HepG2 (cell line): ENCODE results near the gene SCMH1. TPM values are rescaled to one million over a fixed set of nuclear protein-coding genes. Genes with fewer than 3 reads are reported as not detected.

Experiments used
- ATAC-seq: fragments of 200-7000 bp; cut with Tn5 transposase; 3 replicates; pipeline ENCODE4 v1.9.1; 2020; ENCODE audit warnings: mild to moderate bottlenecking, moderate library complexity
- BruUV-seq: library from RNA; stranded (reverse); fragments of 400-500 nt; replicated peaks from 2 replicates; lab custom pipeline; 2021; lab: Mats Ljungman, UMichigan
- CTCF ChIA-PET: fragments of 300-600 bp; formaldehyde crosslinking; extraction: SDS; loops from one replicate; lab custom pipeline; 2021; ENCODE audit warnings: low total read pairs, inconsistent platforms, low intra/inter-chr PET ratio; lab: Yijun Ruan, JAX
- POLR2A ChIA-PET: fragments of 350-600 bp; sonication (Branson Sonifier 250); formaldehyde crosslinking; loops from one replicate; lab custom pipeline; 2020; ENCODE audit warnings: antibody characterized with exemption, inconsistent platforms; lab: Yijun Ruan, JAX
- DNase-seq: peaks from one replicate; pipeline ENCODE4 v3.0.0-alpha.2; 2015; ENCODE audit warnings: low spot score
- FAIRE-seq: peaks from 3 replicates; lab custom pipeline; 2011; peaks lifted over from hg19 to GRCh38; lab: Jason Lieb, UNC
- H2AFZ ChIP-seq: one replicate; pipeline ENCODE4 v1.6.1; 2011; ENCODE audit warnings: low read length, inconsistent platforms
- H3K27ac ChIP-seq: fragments of 300-600 bp; 3 replicates; pipeline ENCODE4 v1.8.0; 2011; ENCODE audit warnings: mixed run types, mild to moderate bottlenecking, mixed read lengths, low read length, inconsistent platforms; ENCODE audit not compliant: insufficient read depth; ENCODE audit errors: extremely low read length
- H3K27me3 ChIP-seq, 2 experiments: fragments of 200-600 bp in 1 of 2; 2 replicates in 1 of 2; 3 replicates in 1 of 2; pipeline versions ENCODE4 v1.6.0 to v1.8.0; 2011; ENCODE audit warnings: low read length in 2 of 2, mild to moderate bottlenecking in 2 of 2, moderate library complexity in 2 of 2, inconsistent platforms in 1 of 2; ENCODE audit not compliant: insufficient read depth in 2 of 2, control insufficient read depth in 1 of 2
- H3K36me3 ChIP-seq, 2 experiments: fragments of 200-600 bp in 1 of 2; replicated peaks in 1 of 2; 2 replicates in 1 of 2; 3 replicates in 1 of 2; pipeline versions ENCODE4 v1.5.1 to v1.8.0; 2011; ENCODE audit warnings: low read length in 2 of 2, inconsistent platforms in 1 of 2; ENCODE audit not compliant: insufficient read depth in 2 of 2, control insufficient read depth in 1 of 2
- H3K4me1 ChIP-seq: 2 replicates; pipeline ENCODE4 v1.5.1; 2012; ENCODE audit warnings: low read length, inconsistent platforms; ENCODE audit not compliant: insufficient read depth
- H3K4me2 ChIP-seq: 2 replicates; pipeline ENCODE4 v1.6.0; 2011; ENCODE audit warnings: low read depth, low read length, inconsistent platforms
- H3K4me3 ChIP-seq, 3 experiments: fragments of 200-600 bp in 1 of 3; sonication (generic), shearing (Covaris generic) in 1 of 3; replicated peaks in 1 of 3; 2 replicates each; pipeline ENCODE4 v1.5.1; 2011 to 2016; ENCODE audit warnings: low read length in 3 of 3, inconsistent platforms in 2 of 3, low read depth in 2 of 3, mild to moderate bottlenecking in 2 of 3, control low read depth in 1 of 3, mixed read lengths in 1 of 3; ENCODE audit not compliant: insufficient read depth in 1 of 3
- H3K79me2 ChIP-seq: one replicate; pipeline ENCODE4 v1.6.1; 2011; ENCODE audit warnings: low read length, inconsistent platforms; ENCODE audit not compliant: insufficient read depth
- H3K9ac ChIP-seq: 2 replicates; pipeline ENCODE4 v1.6.0; 2011; ENCODE audit warnings: mild to moderate bottlenecking, low read depth, low read length, inconsistent platforms; ENCODE audit not compliant: insufficient read depth
- H3K9me3 ChIP-seq: 2 replicates; pipeline ENCODE4 v1.5.1; 2012; ENCODE audit warnings: mild to moderate bottlenecking, low read length
- H4K20me1 ChIP-seq: 2 replicates; pipeline ENCODE4 v1.6.0; 2011; ENCODE audit warnings: inconsistent platforms, mild to moderate bottlenecking, low read length, moderate library complexity; ENCODE audit not compliant: insufficient read depth
- CCDC6 ChIP-seq: sonication (generic); formaldehyde crosslinking; IDR thresholded peaks from 2 replicates; pipeline ENCODE4 v1.8.1; 2022; ENCODE audit warnings: mild to moderate bottlenecking, missing genetic modification reagents, moderate library complexity
- CHD4 ChIP-seq: fragments of 200-600 bp; sonication (generic); IDR thresholded peaks from 2 replicates; pipeline ENCODE4 v1.7.0; 2017; ENCODE audit warnings: mild to moderate bottlenecking, low read length, borderline replicate concordance
- SETDB1 ChIP-seq: sonication (generic); formaldehyde crosslinking; IDR thresholded peaks from 2 replicates; pipeline ENCODE4 v1.5.1; 2020; ENCODE audit warnings: missing genetic modification reagents, mild to moderate bottlenecking, borderline replicate concordance
- SNAI1 ChIP-seq: sonication (generic); formaldehyde crosslinking; IDR thresholded peaks from 2 replicates; pipeline ENCODE4 v1.5.0; 2020; ENCODE audit warnings: mild to moderate bottlenecking, missing genetic modification reagents, borderline replicate concordance
- TOPORS ChIP-seq: sonication (generic); formaldehyde crosslinking; IDR thresholded peaks from 2 replicates; pipeline ENCODE4 v1.8.0; 2023; ENCODE audit warnings: mild to moderate bottlenecking, missing genetic modification reagents
- TRIM22 ChIP-seq: fragments of 450-650 bp; IDR thresholded peaks from 2 replicates; pipeline ENCODE4 v1.6.1; 2017
- ZBTB42 ChIP-seq: sonication (generic); formaldehyde crosslinking; IDR thresholded peaks from 2 replicates; pipeline ENCODE4 v1.5.0; 2020; ENCODE audit warnings: mild to moderate bottlenecking, missing genetic modification reagents
- ZNF3 ChIP-seq: IDR thresholded peaks from 2 replicates; pipeline ENCODE4 v1.7.0; 2017; ENCODE audit warnings: inconsistent platforms
- ZNF367 ChIP-seq: sonication (generic); formaldehyde crosslinking; IDR thresholded peaks from 2 replicates; pipeline ENCODE4 v1.4.0; 2020; ENCODE audit warnings: missing genetic modification reagents, borderline replicate concordance
- ZNF432 ChIP-seq: sonication (generic); formaldehyde crosslinking; IDR thresholded peaks from 2 replicates; pipeline ENCODE4 v1.5.0; 2020; ENCODE audit warnings: missing genetic modification reagents, mild to moderate bottlenecking, borderline replicate concordance
- ZNF510 ChIP-seq: sonication (generic); formaldehyde crosslinking; IDR thresholded peaks from 2 replicates; pipeline ENCODE4 v1.4.0; 2020; ENCODE audit warnings: low read depth, mild to moderate bottlenecking, missing genetic modification reagents
- WGBS: methylation state at CpG from one replicate; pipeline ENCODE4 v1.1.6; 2017; ENCODE audit warnings: low lambda C conversion rate; 5-methylcytosine and 5-hydroxymethylcytosine counted together
- in situ Hi-C: cut with HindIII; loops from 2 replicates; pipeline ENCODE4 v1.10.0; 2017; ENCODE audit warnings: low pct_unique_long_range_greater_than_20kb; ENCODE audit not compliant: extremely low pct_ligation_motif_present
- intact Hi-C: fragments of 100-400 bp; cut with micrococcal nuclease; formaldehyde crosslinking; loops from one replicate; pipeline ENCODE4 v1.10.0; 2022; ENCODE audit not compliant: unreplicated experiment
- polyA plus RNA-seq, 8 experiments: library from polyadenylated mRNA; depleted of rRNA in 3 of 8; stranded (reverse) in 7 of 8; unstranded in 1 of 8; fragments of >200 nt; fragmentation: Illumina TruSeq in 4 of 8; extraction: Trizol in 4 of 8; gene quantifications; 2 replicates each; pipeline versions ENCODE4 v1.2.1 to v1.2.3, GENCODE V29; 2011 to 2016; ENCODE audit warnings: low read depth in 4 of 8, missing spikeins in 1 of 8, mixed read lengths in 1 of 8; ENCODE audit not compliant: insufficient read depth in 1 of 8
- total RNA-seq, 5 experiments: library from RNA; depleted of rRNA; stranded (reverse); fragments of >200 nt; fragmentation: Illumina TruSeq; extraction: Trizol; gene quantifications; 2 replicates each; pipeline ENCODE4 v1.2.3, GENCODE V29; 2016; ENCODE audit warnings: low read depth in 1 of 5
- TF ChIP-seq, protein P1 (sequence below): sonication (generic); formaldehyde crosslinking; IDR thresholded peaks from 2 replicates; pipeline ENCODE4 v1.9.0; 2022; ENCODE audit warnings: missing genetic modification reagents, mild to moderate bottlenecking, borderline replicate concordance
- TF ChIP-seq, protein P2 (sequence below): sonication (generic); formaldehyde crosslinking; IDR thresholded peaks from 2 replicates; pipeline ENCODE4 v1.4.0; 2020; ENCODE audit warnings: missing genetic modification reagents

The SCMH1 gene
- total and polyA plus RNA-seq, 2 of the 13 experiments (the other 11 are each of a cell fraction or from before 2014, with no cell fraction given) = 41.8 to 52.6 TPM

DNA sequence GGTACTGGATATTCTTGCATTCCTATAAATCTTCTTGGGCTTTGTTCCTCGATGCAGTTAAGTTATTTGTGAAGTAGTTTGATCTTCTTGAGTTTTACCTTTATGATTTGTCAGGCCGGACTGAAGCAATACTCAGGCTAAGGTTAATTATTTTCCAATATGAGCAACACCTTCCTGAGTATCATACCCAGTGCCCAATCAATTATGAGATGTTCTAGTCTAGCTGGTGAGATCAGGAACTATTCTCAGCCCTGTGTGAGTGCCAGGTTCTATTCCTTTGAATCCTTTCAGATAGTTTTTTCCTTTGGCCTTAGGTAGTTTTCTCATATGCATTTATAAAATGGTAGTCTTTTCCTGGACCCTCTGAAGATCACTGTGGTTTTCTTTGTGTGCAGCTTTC lies 92.5 kb downstream of the SCMH1 start (continued):
- TF ChIP-seq ZNF432 (CRISPR knock-in tag) (no peak), ZNF510 (no peak)
- TF ChIP-seq, all 625 proteins: peak for 0

- CTCF ChIA-PET = no interaction called here
- Histone ChIP-seq H3K4me2 (no peak overlapping the region), H3K79me2 (no peaks in the 10 kb centered on the region), H3K9me3 (peaks cover 13% of the 10 kb centered on the region; the same call in 1 of the 2 replicates), H3K4me3 (no peak overlapping the region), H3K4me1 (no peaks in the 10 kb centered on the region), H2AFZ (no peak overlapping the region), H3K27me3 (no peaks in the 10 kb centered on the region), H3K9ac (no peak overlapping the region), H3K36me3 (peaks cover 6 to 26% of the 10 kb centered on the region in 2 experiments; a peak in 3 of 5 replicates), H3K27ac (no peak overlapping the region), H4K20me1 (no peaks in the 10 kb centered on the region)
- TF ChIP-seq SETDB1 (CRISPR knock-in tag) = no peak
- no peak for TF ChIP-seq CCDC6 (CRISPR knock-in tag)
- TF ChIP-seq ZNF3 = no peak
- no peak for TF ChIP-seq CHD4
- no peak for TF ChIP-seq TOPORS (CRISPR knock-in tag)
- TF ChIP-seq TRIM22 = no peak
- TF ChIP-seq ZBTB42 (CRISPR knock-in tag) = no peak
- TF ChIP-seq, protein P1, sequence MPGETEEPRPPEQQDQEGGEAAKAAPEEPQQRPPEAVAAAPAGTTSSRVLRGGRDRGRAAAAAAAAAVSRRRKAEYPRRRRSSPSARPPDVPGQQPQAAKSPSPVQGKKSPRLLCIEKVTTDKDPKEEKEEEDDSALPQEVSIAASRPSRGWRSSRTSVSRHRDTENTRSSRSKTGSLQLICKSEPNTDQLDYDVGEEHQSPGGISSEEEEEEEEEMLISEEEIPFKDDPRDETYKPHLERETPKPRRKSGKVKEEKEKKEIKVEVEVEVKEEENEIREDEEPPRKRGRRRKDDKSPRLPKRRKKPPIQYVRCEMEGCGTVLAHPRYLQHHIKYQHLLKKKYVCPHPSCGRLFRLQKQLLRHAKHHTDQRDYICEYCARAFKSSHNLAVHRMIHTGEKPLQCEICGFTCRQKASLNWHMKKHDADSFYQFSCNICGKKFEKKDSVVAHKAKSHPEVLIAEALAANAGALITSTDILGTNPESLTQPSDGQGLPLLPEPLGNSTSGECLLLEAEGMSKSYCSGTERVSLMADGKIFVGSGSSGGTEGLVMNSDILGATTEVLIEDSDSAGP (CRISPR knock-in tag) = no peak
- no peak for TF ChIP-seq ZNF432 (CRISPR knock-in tag)
- TF ChIP-seq, protein P2, sequence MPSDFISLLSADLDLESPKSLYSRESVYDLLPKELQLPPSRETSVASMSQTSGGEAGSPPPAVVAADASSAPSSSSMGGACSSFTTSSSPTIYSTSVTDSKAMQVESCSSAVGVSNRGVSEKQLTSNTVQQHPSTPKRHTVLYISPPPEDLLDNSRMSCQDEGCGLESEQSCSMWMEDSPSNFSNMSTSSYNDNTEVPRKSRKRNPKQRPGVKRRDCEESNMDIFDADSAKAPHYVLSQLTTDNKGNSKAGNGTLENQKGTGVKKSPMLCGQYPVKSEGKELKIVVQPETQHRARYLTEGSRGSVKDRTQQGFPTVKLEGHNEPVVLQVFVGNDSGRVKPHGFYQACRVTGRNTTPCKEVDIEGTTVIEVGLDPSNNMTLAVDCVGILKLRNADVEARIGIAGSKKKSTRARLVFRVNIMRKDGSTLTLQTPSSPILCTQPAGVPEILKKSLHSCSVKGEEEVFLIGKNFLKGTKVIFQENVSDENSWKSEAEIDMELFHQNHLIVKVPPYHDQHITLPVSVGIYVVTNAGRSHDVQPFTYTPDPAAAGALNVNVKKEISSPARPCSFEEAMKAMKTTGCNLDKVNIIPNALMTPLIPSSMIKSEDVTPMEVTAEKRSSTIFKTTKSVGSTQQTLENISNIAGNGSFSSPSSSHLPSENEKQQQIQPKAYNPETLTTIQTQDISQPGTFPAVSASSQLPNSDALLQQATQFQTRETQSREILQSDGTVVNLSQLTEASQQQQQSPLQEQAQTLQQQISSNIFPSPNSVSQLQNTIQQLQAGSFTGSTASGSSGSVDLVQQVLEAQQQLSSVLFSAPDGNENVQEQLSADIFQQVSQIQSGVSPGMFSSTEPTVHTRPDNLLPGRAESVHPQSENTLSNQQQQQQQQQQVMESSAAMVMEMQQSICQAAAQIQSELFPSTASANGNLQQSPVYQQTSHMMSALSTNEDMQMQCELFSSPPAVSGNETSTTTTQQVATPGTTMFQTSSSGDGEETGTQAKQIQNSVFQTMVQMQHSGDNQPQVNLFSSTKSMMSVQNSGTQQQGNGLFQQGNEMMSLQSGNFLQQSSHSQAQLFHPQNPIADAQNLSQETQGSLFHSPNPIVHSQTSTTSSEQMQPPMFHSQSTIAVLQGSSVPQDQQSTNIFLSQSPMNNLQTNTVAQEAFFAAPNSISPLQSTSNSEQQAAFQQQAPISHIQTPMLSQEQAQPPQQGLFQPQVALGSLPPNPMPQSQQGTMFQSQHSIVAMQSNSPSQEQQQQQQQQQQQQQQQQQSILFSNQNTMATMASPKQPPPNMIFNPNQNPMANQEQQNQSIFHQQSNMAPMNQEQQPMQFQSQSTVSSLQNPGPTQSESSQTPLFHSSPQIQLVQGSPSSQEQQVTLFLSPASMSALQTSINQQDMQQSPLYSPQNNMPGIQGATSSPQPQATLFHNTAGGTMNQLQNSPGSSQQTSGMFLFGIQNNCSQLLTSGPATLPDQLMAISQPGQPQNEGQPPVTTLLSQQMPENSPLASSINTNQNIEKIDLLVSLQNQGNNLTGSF (CRISPR knock-in tag) = no peak
- TF ChIP-seq ZNF367 (CRISPR knock-in tag) = no peak
- TF ChIP-seq SNAI1 (CRISPR knock-in tag) = no peak
- WGBS = 100% methylated on average over 1 of the region's 1 CpG
- no peak for ATAC-seq
- no peak for DNase-seq
- POLR2A ChIA-PET = no interaction called here
- in situ Hi-C loops (no loop called here), intact Hi-C loops (no loop called here)
- no TSS peak for BruUV-seq
- FAIRE-seq = no peak
These were observed 97.8 kb downstream of the SCMH1 start for GRCh38 chr1:41144285-41144684.
